Naive thymus-derived CD4-positive, alpha-beta T cell (primary cell): ENCODE results near the gene TAS2R1. TPM values are rescaled to one million over a fixed set of nuclear protein-coding genes. Genes with fewer than 3 reads are reported as not detected.

ENCODE experiments used
- ATAC-seq: fragments of 150-1000 bp; cut with Tn5 transposase; 2 replicates; pipeline ENCODE4 v1.10.0; 2021; ENCODE audit warnings: mild to moderate bottlenecking, moderate library complexity
- CTCF ChIA-PET: fragments of 350-600 bp; sonication (Branson Sonifier 250); formaldehyde crosslinking; loops from one replicate; lab custom pipeline; 2021; ENCODE audit warnings: antibody characterized with exemption; lab: Charles Lee
- POLR2A ChIA-PET: fragments of 350-600 bp; sonication (Branson Sonifier 250); formaldehyde crosslinking; loops from one replicate; lab custom pipeline; 2021; ENCODE audit warnings: antibody characterized with exemption, inconsistent platforms; lab: Charles Lee
- DNase-seq, 9 donors: peaks; one replicate each; pipeline versions ENCODE4 v3.0.0 to v3.0.0-alpha.2; 2020 to 2022; ENCODE audit warnings: mixed read lengths in 1 of 9
- H3K27ac ChIP-seq: one replicate; pipeline ENCODE4 v1.7.0; 2013; ENCODE audit warnings: mild to moderate bottlenecking, low read depth, low read length, moderate library complexity
- H3K27me3 ChIP-seq, 2 donors: one replicate each; pipeline ENCODE4 v1.7.0; 2013; ENCODE audit warnings: low read length in 2 of 2, mild to moderate bottlenecking in 2 of 2, moderate library complexity in 2 of 2; ENCODE audit not compliant: control insufficient read depth in 2 of 2, insufficient read depth in 2 of 2
- H3K36me3 ChIP-seq, 3 experiments: 1 replicate in 2 of 3; 2 replicates in 1 of 3; pipeline ENCODE4 v1.7.0; 2013; ENCODE audit warnings: low read length in 3 of 3, mild to moderate bottlenecking in 3 of 3, moderate library complexity in 1 of 3; ENCODE audit not compliant: insufficient read depth in 3 of 3, control insufficient read depth in 2 of 3
- H3K4me1 ChIP-seq, 2 donors: one replicate each; pipeline ENCODE4 v1.7.0; 2013; ENCODE audit warnings: low read length in 2 of 2, mild to moderate bottlenecking in 2 of 2, moderate library complexity in 1 of 2; ENCODE audit not compliant: control insufficient read depth in 2 of 2, insufficient read depth in 2 of 2
- H3K4me3 ChIP-seq: 2 replicates; pipeline ENCODE4 v1.7.0; 2013; ENCODE audit warnings: mild to moderate bottlenecking, low read length
- H3K9me3 ChIP-seq, 3 experiments: 1 replicate in 2 of 3; 2 replicates in 1 of 3; pipeline ENCODE4 v1.7.0; 2013; ENCODE audit warnings: low read length in 3 of 3; ENCODE audit not compliant: control insufficient read depth in 2 of 3
- H3K27ac Mint-ChIP-seq, 9 donors: one replicate each; pipeline ENCODE4 v1.8.0; 2020 to 2022; ENCODE audit warnings: mixed read lengths in 9 of 9, mild to moderate bottlenecking in 8 of 9, moderate library complexity in 5 of 9, inconsistent platforms in 2 of 9
- H3K27me3 Mint-ChIP-seq, 5 donors: one replicate each; pipeline ENCODE4 v1.8.0; 2021 to 2022; ENCODE audit warnings: mixed read lengths in 5 of 5, mild to moderate bottlenecking in 1 of 5
- H3K36me3 Mint-ChIP-seq, 5 donors: one replicate each; pipeline ENCODE4 v1.8.0; 2020 to 2022; ENCODE audit warnings: mixed read lengths in 5 of 5, mild to moderate bottlenecking in 3 of 5, inconsistent platforms in 1 of 5
- H3K4me1 Mint-ChIP-seq, 7 donors: one replicate each; pipeline ENCODE4 v1.8.0; 2020 to 2022; ENCODE audit warnings: mixed read lengths in 7 of 7, mild to moderate bottlenecking in 3 of 7, inconsistent platforms in 1 of 7
- H3K4me3 Mint-ChIP-seq, 10 donors: one replicate each; pipeline ENCODE4 v1.8.0; 2020 to 2022; ENCODE audit warnings: mild to moderate bottlenecking in 10 of 10, mixed read lengths in 10 of 10, moderate library complexity in 6 of 10, inconsistent platforms in 2 of 10
- H3K9me3 Mint-ChIP-seq, 11 donors: one replicate each; pipeline ENCODE4 v1.8.0; 2020 to 2022; ENCODE audit warnings: mixed read lengths in 11 of 11, mild to moderate bottlenecking in 4 of 11, inconsistent platforms in 1 of 11, moderate library complexity in 1 of 11
- intact Hi-C, 2 donors: fragments of 100-400 bp; cut with micrococcal nuclease; formaldehyde crosslinking; loops; one replicate each; pipeline ENCODE4 v1.15.1; 2023
- polyA plus RNA-seq, 2 donors: library from polyadenylated mRNA; unstranded; fragments of 300-500 nt; fragmentation: Illumina TruSeq; gene quantifications; one replicate each; pipeline ENCODE4 v1.2.3, GENCODE V29; 2021
- total RNA-seq, 6 experiments: library from RNA in 5 of 6; stranded (reverse) in 5 of 6; gene quantifications; 1 replicate in 5 of 6; 2 replicates in 1 of 6; pipeline ENCODE4 v1.2.3 and lab custom pipeline; 2021 to 2026

The TAS2R1 gene
- total and polyA plus RNA-seq, 7 experiments from 2014 or later, result not detected

- H3K4me3 ChIP-seq, result no peak overlapping the region
- no peaks in the 10 kb centered on the region for H3K9me3 ChIP-seq
- no peak for DNase-seq
- H3K27ac ChIP-seq, result no peak overlapping the region
- no peak for ATAC-seq
- Mint-ChIP-seq H3K27ac (no peak overlapping the region), H3K27me3 (peaks cover 0 to 5% (median 0%) of the 10 kb centered on the region in 5 donors), H3K9me3 (peaks cover 0 to 18% (median 3%) of the 10 kb centered on the region in 11 donors), H3K4me1 (no peaks in the 10 kb centered on the region), H3K4me3 (no peak overlapping the region), H3K36me3 (no peaks in the 10 kb centered on the region)
- no peaks in the 10 kb centered on the region for H3K36me3 ChIP-seq
- ChIA-PET CTCF (no interaction called here), POLR2A (no interaction called here)
- intact Hi-C loops, result no loop called here
- H3K4me1 ChIP-seq, result no peaks in the 10 kb centered on the region
- H3K27me3 ChIP-seq, result no peaks in the 10 kb centered on the region
Observed at GRCh38 chr5:9617221-9617620, 12.9 kb downstream of the TAS2R1 start.

DNA sequence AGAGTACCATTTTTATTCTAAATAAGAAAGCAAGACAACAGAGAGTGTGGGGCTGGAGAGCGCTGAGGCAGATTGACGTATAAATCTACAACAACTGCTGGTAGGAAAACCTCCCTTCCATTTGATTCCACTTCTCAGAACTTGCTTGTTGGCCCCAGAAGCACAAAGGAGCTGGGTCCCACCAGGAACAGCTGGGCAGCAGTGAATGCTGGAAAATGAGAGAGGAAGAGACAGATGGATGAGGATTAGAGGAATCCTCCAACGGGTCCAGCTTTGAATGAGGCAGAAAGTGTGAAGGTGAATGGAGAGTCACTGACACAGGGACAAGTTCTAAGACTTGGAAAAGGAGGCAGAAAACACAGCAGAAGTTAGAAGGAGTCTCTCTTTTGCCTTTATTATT, 14.8 kb downstream of the TAS2R1 start:
- Mint-ChIP-seq H3K36me3 (no peaks in the 10 kb centered on the region), H3K4me1 (no peaks in the 10 kb centered on the region), H3K27ac (no peak overlapping the region), H3K27me3 (peaks cover 0 to 5% (median 0%) of the 10 kb centered on the region in 5 donors), H3K9me3 (peaks cover 0 to 25% (median 8%) of the 10 kb centered on the region in 11 donors), H3K4me3 (no peak overlapping the region)
- Histone ChIP-seq H3K4me1 (no peaks in the 10 kb centered on the region), H3K27ac (no peak overlapping the region), H3K9me3 (no peaks in the 10 kb centered on the region), H3K4me3 (no peak overlapping the region), H3K27me3 (no peaks in the 10 kb centered on the region), H3K36me3 (no peaks in the 10 kb centered on the region)
- ATAC-seq (no peak), DNase-seq (no peak)
- ChIA-PET POLR2A (no interaction called here), CTCF (no interaction called here)
- intact Hi-C loops, result no loop called here

DNA sequence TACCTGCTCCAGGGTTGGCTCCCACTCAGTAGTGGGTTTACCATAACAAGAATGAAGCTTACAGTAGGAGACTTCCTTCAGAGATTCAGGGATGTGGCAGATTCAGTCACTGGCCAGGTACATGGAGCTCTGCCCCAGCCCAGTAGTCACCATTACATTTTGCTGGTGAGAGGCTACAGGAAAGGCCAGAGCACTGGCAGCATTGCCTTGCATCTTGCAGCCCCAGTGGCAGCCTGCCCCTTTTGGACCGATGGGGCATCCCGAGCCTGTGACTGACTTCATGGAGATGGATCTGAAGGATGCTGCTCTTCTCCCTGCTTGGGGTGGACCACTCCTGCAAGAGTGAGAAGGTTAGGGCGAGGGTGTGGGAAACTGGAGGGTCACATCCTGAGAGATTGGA, 16.8 kb downstream of the TAS2R1 start:
- H3K4me3 ChIP-seq, result no peak overlapping the region

GRCh38 chr5:9610969-9611368, 19.2 kb downstream of the TAS2R1 start:
- H3K27me3 Mint-ChIP-seq, result no peaks in the 10 kb centered on the region

More for the DNA sequence above, 16.8 kb downstream of the TAS2R1 start:
- H3K9me3 ChIP-seq, result no peaks in the 10 kb centered on the region
- no peak overlapping the region for H3K27ac Mint-ChIP-seq
- no peaks in the 10 kb centered on the region for H3K36me3 ChIP-seq
- no peaks in the 10 kb centered on the region for H3K27me3 ChIP-seq
- no peaks in the 10 kb centered on the region for H3K36me3 Mint-ChIP-seq
- ChIA-PET CTCF (no interaction called here), POLR2A (no interaction called here)
- H3K4me3 Mint-ChIP-seq, result no peak overlapping the region
- ATAC-seq (no peak), DNase-seq (no peak)
- peaks cover 0 to 20% (median 8%) of the 10 kb centered on the region in 11 donors for H3K9me3 Mint-ChIP-seq
- no peaks in the 10 kb centered on the region for H3K27me3 Mint-ChIP-seq
- H3K27ac ChIP-seq, result no peak overlapping the region
- no peaks in the 10 kb centered on the region for H3K4me1 Mint-ChIP-seq
- H3K4me1 ChIP-seq, result no peaks in the 10 kb centered on the region
- intact Hi-C loops, result no loop called here

GRCh38 chr5:9610364-9610763, 19.8 kb downstream of the TAS2R1 start:
- Histone ChIP-seq H3K27ac (no peak overlapping the region), H3K27me3 (no peaks in the 10 kb centered on the region), H3K4me3 (no peak overlapping the region), H3K36me3 (no peaks in the 10 kb centered on the region), H3K9me3 (no peaks in the 10 kb centered on the region), H3K4me1 (no peaks in the 10 kb centered on the region)
- Mint-ChIP-seq H3K27ac (no peak overlapping the region), H3K36me3 (no peaks in the 10 kb centered on the region), H3K9me3 (peaks cover 0 to 20% (median 8%) of the 10 kb centered on the region in 11 donors), H3K4me3 (no peak overlapping the region), H3K4me1 (no peaks in the 10 kb centered on the region), H3K27me3 (no peaks in the 10 kb centered on the region)
- intact Hi-C loops, result no loop called here
- CTCF ChIA-PET, result no interaction called here
- POLR2A ChIA-PET, result no interaction called here
- ATAC-seq (no peak), DNase-seq (no peak)

More at GRCh38 chr5:9610969-9611368, 19.2 kb downstream of the TAS2R1 start:
- no peak overlapping the region for H3K27ac Mint-ChIP-seq
- H3K27ac ChIP-seq, result no peak overlapping the region
- no peaks in the 10 kb centered on the region for H3K4me1 Mint-ChIP-seq
- no peaks in the 10 kb centered on the region for H3K9me3 ChIP-seq
- DNase-seq (no peak), ATAC-seq (no peak)
- POLR2A ChIA-PET, result no interaction called here
- no peaks in the 10 kb centered on the region for H3K4me1 ChIP-seq
- CTCF ChIA-PET, result no interaction called here
- H3K4me3 ChIP-seq, result no peak overlapping the region
- H3K36me3 Mint-ChIP-seq, result no peaks in the 10 kb centered on the region
- no peaks in the 10 kb centered on the region for H3K36me3 ChIP-seq
- no peaks in the 10 kb centered on the region for H3K27me3 ChIP-seq
- no peak overlapping the region for H3K4me3 Mint-ChIP-seq
- H3K9me3 Mint-ChIP-seq, result peaks cover 0 to 20% (median 8%) of the 10 kb centered on the region in 11 donors
- intact Hi-C loops, result no loop called here

GRCh38 chr5:9608093-9608492, 22.1 kb downstream of the TAS2R1 start:
- intact Hi-C loops, result no loop called here
- no peaks in the 10 kb centered on the region for H3K27me3 ChIP-seq
- no peak for ATAC-seq
- H3K4me3 ChIP-seq, result no peak overlapping the region
- Mint-ChIP-seq H3K9me3 (peaks cover 0 to 25% (median 11%) of the 10 kb centered on the region in 11 donors), H3K4me1 (no peaks in the 10 kb centered on the region), H3K27ac (no peak overlapping the region), H3K27me3 (no peaks in the 10 kb centered on the region), H3K36me3 (no peaks in the 10 kb centered on the region), H3K4me3 (no peak overlapping the region)
- no peaks in the 10 kb centered on the region for H3K36me3 ChIP-seq
- H3K4me1 ChIP-seq, result no peaks in the 10 kb centered on the region
- CTCF ChIA-PET, result interaction anchor here (0.7 kb wide), 1 partner anchor 16 kb away, joined by 3 read pairs; no protein-coding TSS in a partner anchor
- POLR2A ChIA-PET, result no interaction called here
- DNase-seq, result no peak
- H3K27ac ChIP-seq, result no peak overlapping the region
- H3K9me3 ChIP-seq, result no peaks in the 10 kb centered on the region

DNA sequence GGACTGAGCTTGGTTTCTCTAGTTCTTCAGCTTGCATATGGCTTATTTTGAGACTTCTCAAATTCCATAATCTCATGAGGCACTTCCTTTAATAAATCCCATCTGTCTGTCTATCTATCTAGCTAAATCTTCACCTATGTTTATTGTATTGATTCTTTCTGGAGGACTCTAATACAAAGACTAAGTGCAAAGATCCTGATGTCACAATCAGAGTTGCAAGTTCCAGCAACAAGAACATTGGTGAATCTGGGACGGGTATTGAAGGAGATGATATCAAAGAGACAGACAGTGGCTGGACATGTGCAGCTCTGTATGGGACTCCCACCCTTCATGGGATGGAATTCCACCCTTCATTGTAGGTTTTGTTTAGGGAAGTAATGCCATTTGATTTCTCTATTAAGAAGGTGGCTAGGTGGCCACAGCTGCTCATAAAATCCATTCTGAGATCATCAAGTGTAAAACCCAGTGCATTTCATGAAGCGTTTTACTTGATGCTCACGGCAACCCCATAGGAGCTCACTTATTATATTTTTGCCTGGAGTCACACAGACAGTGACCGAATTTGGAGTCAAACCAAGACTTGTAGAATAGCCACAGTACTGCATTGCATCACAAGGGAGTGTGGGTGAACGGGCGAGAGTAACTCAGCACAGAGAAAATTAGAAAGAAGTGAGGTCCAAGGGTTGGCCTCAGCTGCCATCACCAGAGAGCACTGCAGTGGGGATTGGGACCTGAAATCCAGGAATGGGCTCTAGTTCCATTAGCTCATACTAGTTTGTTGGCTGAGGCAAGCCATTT, 24.9 kb downstream of the TAS2R1 start:
- Mint-ChIP-seq H3K27ac (no peak overlapping the region), H3K4me3 (no peak overlapping the region)
- CTCF ChIA-PET, result no interaction called here

More for the DNA sequence above, 24.9 kb downstream of the TAS2R1 start:
- Histone ChIP-seq H3K36me3 (no peaks in the 10 kb centered on the region), H3K27me3 (no peaks in the 10 kb centered on the region), H3K27ac (no peak overlapping the region), H3K4me1 (no peaks in the 10 kb centered on the region), H3K4me3 (no peak overlapping the region), H3K9me3 (no peaks in the 10 kb centered on the region)
- Mint-ChIP-seq H3K27me3 (peaks cover 0 to 7% (median 0%) of the 10 kb centered on the region in 5 donors), H3K9me3 (peaks cover 0 to 13% (median 3%) of the 10 kb centered on the region in 11 donors), H3K4me1 (no peaks in the 10 kb centered on the region), H3K36me3 (no peaks in the 10 kb centered on the region)
- POLR2A ChIA-PET, result no interaction called here
- DNase-seq (no peak), ATAC-seq (no peak)
- intact Hi-C loops, result no loop called here
